ENCODE measurements around the gene PAN2. TPM values are rescaled to one million over a fixed set of nuclear protein-coding genes. Genes with fewer than 3 reads are reported as not detected.

The PAN2 gene
- total RNA-seq, 4 donors from 2014 or later, result 27.2 to 141 (median 39.7) TPM

- no peaks in the 10 kb centered on the region for H3K36me3 ChIP-seq
- no peak overlapping the region for H3K27ac ChIP-seq
- peaks cover 7% of the 10 kb centered on the region for H3K9me3 ChIP-seq
- no peak overlapping the region for H3K4me3 ChIP-seq
- TF ChIP-seq EP300 (IDR thresholded peaks at IDR 0.05) (no peak), POLR2A (IDR thresholded peaks at IDR 0.05) (no peak), CTCF (IDR thresholded peaks at IDR 0.05) (no peak)
- no peaks in the 10 kb centered on the region for H3K27me3 ChIP-seq
- no peaks in the 10 kb centered on the region for H3K4me1 ChIP-seq
- WGBS, result 79% methylated on average over 7 of the region's 7 CpGs
- DNase-seq (ENCODE audit: low spot score in 2 of 2), result no peak
Observed at GRCh38 chr12:56374726-56375597, 41.2 kb upstream of the PAN2 start.

- Histone ChIP-seq H3K27me3 (peaks cover 2% of the 10 kb centered on the region), H3K9me3 (peaks cover 7% of the 10 kb centered on the region), H3K27ac (no peak overlapping the region), H3K4me3 (no peak overlapping the region), H3K36me3 (no peaks in the 10 kb centered on the region), H3K4me1 (no peaks in the 10 kb centered on the region)
- TF ChIP-seq EP300 (IDR thresholded peaks at IDR 0.05), result no peak
- no peak for TF ChIP-seq POLR2A (IDR thresholded peaks at IDR 0.05)
- no peak for TF ChIP-seq CTCF (IDR thresholded peaks at IDR 0.05)
- no peak for TF ChIP-seq POLR2AphosphoS5 (IDR thresholded peaks at IDR 0.05)
- 90% methylated on average over 1 of the region's 1 CpG for WGBS
- no peak for DNase-seq (ENCODE audit: low spot score in 2 of 2)
Observed at GRCh38 chr12:56373515-56373914, 39.7 kb upstream of the PAN2 start.

- TF ChIP-seq POLR2AphosphoS5 (IDR thresholded peaks at IDR 0.05), result no peak
- TF ChIP-seq POLR2A (IDR thresholded peaks at IDR 0.05), result no peak
- no peak for TF ChIP-seq EP300 (IDR thresholded peaks at IDR 0.05)
- TF ChIP-seq CTCF (IDR thresholded peaks at IDR 0.05), result no peak
- Histone ChIP-seq H3K4me1 (no peaks in the 10 kb centered on the region), H3K36me3 (no peaks in the 10 kb centered on the region), H3K27me3 (peaks cover 2% of the 10 kb centered on the region), H3K4me3 (no peak overlapping the region), H3K27ac (no peak overlapping the region), H3K9me3 (no peaks in the 10 kb centered on the region)
- 94% methylated on average over 3 of the region's 3 CpGs for WGBS
- DNase-seq (ENCODE audit: low spot score in 2 of 2), result no peak
Observed at GRCh38 chr12:56366948-56367347, 33.1 kb upstream of the PAN2 start.

GRCh38 chr12:56362130-56363059 is 28.6 kb upstream of the PAN2 start, which contains the start of gene APOF:
Gene APOF (minus strand): TSS chr12:56362857. CDS start chr12:56362745, 112 bp downstream.
- WGBS, result 90% methylated on average over 10 of the region's 10 CpGs
- no peak for DNase-seq (ENCODE audit: low spot score in 2 of 2)
- no peak within 1 kb of the TSS for H3K27ac ChIP-seq
- no peak within 1 kb of the TSS for H3K4me3 ChIP-seq
- no peaks in the 10 kb centered on the region for H3K36me3 ChIP-seq
- H3K4me1 ChIP-seq, result peaks cover 24% of the 10 kb centered on the region
- no peak for TF ChIP-seq POLR2A (IDR thresholded peaks at IDR 0.05)
- no peak for TF ChIP-seq CTCF (IDR thresholded peaks at IDR 0.05)
- no peak for TF ChIP-seq POLR2AphosphoS5 (IDR thresholded peaks at IDR 0.05)
- TF ChIP-seq EP300 (IDR thresholded peaks at IDR 0.05), result no peak
- H3K27me3 ChIP-seq, result no peaks in the 10 kb centered on the region
- no peaks in the 10 kb centered on the region for H3K9me3 ChIP-seq
